TTC549 (cell line): ENCODE results near the gene PDE7B.
"Not testable (repeated sequence)": the region's sequence is repeated elsewhere in the genome, so short reads cannot be mapped to it uniquely, and the experiment has no call there.

Source experiments
- FAIRE-seq: peaks from 2 replicates; lab custom pipeline; 2012; peaks lifted over from hg19 to GRCh38; lab: Jason Lieb, UNC

Gene PDE7B

DNA sequence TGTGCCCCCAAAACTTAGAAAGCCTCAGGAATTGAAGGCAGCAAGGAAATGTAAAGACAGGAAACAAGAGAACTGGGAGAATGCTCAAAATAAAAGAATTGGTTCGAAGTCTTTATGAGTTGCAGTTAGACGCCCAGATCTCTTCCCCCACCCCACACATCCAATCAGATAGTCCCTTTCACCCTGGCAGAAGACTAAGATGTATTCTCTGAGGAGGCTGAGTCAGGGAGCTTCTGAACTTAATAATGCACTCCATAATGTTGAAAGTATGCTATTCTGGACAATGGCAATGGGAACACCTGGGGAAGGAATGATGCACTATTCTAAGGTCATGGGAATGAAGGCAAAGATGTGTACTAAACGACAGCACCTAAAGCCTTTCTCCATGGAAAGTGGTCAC, 225.0 kb downstream of the PDE7B start:
- FAIRE-seq, result no peak

GRCh38 chr6:136077834-136078576, 226.5 kb downstream of the PDE7B start:
- FAIRE-seq, result no peak

GRCh38 chr6:136079701-136080565, 228.4 kb downstream of the PDE7B start:
- no peak for FAIRE-seq

GRCh38 chr6:136083540-136083939, 232.0 kb downstream of the PDE7B start:
- FAIRE-seq, result no peak

GRCh38 chr6:136084403-136084802, 232.9 kb downstream of the PDE7B start:
- FAIRE-seq, result no peak

DNA sequence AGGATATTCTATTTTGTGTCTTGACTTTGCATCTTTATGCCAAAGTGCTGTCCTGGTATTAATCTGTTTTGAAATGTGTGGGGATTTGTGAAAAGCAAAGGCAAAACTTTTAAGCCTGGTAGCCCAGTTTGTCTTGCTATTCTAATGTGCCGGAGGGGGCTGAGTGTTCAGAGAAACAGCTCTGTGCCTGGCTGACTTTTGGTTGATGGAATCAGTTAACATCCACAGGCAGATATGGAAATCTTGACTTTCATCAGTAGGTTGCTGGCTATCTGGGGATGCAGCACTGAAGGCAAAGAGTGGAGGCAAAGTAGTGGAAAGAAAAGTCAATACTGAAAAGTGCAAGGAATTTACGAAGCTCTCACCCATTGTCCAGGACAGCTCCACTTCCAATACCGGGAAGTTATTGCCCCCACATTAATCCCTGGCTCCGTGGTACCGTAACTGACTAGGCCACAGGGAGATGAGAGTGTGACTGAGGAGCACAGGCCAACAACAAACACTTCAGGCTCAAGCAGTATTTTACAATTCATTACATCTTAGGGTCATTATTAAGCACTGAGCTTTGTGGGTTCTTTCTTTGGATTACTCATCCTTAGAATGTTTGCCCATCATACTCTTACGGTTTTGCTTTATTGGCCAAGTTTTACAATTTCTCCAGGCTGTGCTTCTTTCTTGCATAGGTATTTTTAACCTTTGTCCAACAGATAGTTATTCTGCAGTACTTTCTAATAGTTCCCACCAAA, 234.0 kb downstream of the PDE7B start:
- FAIRE-seq, result no peak

DNA sequence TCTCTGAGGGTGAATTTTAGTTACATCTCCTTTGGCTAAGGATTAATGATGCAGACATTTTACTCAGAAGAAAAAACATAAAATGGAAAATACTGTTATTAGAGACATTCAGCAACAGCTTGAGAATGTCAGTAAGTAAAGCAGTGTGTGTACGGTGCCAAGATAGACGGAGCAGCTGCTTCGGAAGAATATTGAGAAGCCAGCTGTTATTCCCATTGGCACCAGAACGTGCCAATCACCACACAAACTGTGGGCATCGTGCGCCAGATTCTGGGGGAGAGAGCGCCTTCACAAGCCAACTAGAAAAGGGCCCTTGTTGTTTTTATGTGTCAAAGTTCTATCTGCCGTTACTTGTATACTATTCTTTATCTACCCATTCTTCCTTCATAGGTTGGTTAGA, 235.2 kb downstream of the PDE7B start:
- no peak for FAIRE-seq

DNA sequence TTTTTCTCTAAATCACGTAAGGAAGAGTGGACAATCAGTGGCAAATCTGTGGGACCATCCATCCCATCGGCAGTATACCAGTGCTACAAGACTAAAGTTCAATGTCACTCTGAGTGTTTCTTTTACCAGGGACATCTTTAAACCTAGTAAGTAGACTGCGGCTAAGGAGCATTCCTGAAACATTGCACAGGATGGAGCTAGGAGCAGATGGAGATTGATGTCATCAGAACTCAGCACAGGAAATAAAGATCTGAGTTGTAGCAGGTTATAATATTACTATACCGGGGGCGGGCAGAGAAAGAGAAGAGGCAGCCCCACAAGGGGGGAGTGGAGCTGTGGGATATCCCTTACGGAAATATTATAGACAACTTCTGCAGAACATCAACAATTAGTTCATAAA, 236.5 kb downstream of the PDE7B start:
- no peak for FAIRE-seq

DNA sequence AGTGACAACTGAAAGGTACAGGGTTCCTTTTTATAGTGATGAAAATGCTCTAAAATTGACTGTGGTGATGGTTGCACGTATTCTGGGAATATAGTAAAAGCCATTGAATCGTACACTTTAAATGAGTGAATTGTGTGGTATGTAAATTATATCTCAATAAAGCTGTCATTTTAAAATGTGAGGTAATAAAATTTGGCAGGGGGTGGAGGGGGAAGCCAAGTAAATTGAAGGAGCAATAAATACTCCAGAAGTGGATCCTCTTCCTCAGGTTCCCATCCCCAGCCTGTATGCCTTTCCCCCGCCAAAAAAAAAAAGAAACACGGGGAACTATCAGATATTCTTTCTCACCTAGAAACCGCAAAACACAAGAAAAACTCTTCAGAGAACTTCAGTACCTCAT, 237.2 kb downstream of the PDE7B start:
- FAIRE-seq, result no peak

DNA sequence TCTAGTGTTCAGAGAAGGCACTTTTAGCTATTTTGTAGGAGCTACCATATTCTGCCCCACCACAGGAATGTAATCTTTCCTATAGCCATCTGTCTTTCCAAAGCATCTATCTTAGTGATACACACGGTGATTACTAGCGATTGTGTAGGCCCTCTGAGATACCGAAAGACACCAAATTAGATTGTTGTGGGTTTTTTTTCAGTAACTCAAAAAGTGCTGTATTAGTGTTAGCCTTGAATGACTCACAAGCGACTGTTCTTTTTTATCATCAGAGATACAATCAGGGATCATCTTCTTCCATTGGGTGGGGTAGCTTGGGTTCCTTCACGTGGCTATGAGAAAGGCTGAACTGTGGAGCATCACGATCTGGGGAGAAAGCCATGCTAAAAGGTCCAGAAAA, 238.4 kb downstream of the PDE7B start:
- no peak for FAIRE-seq

DNA sequence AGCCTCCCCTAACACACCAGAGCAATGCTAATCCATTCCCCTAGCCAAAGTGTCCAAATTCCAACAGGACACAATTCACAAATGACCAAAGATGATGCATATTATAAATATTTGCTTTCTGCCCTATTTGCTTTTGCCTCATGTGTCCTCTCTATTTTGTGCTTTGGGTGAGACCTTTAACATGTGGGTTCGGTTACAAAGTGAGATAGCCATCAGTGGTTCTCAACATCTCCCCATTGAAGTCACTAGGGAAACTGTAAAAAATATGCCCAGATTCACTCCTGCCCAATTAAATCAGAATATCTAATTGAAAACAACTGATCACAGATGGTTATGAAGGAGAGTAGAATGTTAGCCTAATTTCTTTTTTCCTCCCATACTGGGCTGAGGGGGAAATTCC, 239.4 kb downstream of the PDE7B start:
- FAIRE-seq, result no peak

GRCh38 chr6:136092897-136093296, 241.4 kb downstream of the PDE7B start:
- FAIRE-seq, result no peak

DNA sequence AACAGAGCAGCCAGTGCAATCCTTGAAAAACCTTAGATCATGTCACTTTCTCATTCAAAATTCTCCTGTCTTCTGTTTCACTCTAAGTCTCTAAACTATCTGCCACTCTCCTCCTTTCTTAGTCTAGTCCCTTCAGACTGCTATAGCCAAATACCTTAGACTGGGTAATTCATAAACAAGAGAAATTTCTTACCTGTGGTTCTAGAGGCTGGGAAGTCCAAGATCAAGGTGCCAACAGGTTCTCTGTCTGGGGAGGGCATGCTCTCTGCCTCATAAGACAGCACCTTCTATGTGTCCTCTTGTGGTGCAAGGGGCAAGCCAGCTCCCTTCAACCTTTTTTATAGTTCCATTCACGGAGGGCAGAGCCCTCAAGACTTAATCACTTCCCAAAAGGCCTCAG, 242.3 kb downstream of the PDE7B start:
- FAIRE-seq, result no peak

DNA sequence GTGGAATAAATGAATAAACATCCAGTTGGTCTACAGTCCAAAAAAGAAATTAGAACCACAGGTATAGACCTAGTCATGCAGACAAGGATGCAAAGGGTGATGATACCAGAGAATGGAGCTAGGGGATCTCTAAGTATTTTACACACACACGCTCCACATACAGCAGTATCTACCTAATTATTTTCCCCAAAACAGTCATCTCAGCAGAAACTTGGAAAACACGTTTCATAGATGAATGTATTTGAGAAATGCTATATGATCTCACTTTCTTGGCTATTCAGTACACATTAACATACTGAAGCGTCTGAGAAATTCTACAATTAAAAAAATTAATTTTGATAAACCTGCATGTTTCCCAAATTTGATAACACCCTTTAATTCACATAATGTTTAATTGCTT, 243.3 kb downstream of the PDE7B start:
- FAIRE-seq, result no peak

- FAIRE-seq, result no peak
Measured at GRCh38 chr6:136095986-136096385, 244.5 kb downstream of the PDE7B start.

DNA sequence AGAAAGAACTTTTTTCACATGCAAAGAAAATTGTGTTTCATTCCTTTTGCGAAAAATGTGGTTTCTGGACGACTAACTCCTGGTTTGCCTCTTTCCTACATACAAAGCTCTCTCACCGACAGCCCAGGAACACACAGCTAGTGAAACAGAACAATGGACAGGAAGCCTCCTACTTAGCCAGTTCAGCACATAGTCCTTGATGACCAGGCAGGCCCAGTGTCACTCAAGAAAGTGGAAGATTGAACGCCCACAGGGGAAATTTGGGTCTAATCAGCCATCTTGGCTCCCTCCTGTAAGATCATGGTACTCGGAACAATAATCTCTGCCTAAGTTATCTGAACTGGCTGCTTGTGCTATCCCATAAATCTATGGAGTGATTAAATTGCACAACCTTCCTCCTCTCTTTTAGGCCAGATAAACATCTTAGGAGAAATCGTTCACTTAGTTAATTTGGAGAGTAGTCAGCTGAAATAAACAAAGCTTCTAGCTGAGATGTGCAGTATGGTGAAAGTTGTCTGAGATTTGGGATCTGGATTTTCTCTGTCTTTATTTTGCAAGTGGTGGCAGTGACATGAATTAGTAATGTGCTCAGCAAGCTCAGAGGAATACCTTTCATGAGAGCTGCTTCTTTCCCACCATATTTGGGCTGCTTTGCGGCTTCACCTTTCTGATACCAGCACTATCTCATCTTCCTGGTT, 251.6 kb downstream of the PDE7B start:
- FAIRE-seq, result no peak

DNA sequence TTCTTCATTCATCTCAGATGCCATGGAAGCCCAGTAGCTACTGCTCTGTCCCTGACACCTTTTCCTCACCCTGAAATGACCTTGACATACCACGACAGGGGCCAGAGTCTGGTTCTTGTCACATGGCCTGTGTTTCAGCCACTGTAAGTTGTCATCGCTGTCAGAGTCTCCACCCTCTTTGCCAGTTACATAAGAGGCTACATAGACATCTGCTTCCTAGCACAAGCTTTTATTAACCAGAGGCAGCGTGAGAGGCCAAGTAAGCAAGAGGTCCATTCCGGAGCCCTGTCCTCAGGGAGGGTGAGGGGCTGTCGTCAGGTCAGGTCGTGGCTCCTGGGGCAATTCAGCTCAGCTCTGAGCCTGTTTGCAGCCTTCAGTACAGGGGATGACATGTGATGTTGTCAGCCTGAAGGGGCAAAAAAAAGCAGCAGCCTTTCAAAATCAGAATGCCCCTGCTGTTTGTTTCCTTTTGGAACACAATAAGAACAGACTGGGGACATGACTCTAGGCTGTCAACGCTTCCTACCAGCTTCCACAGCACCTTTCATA, 252.3 kb downstream of the PDE7B start:
- FAIRE-seq, result no peak

- no peak for FAIRE-seq
Measured at GRCh38 chr6:136104556-136104955, 253.1 kb downstream of the PDE7B start.

- FAIRE-seq, result not testable (repeated sequence)
Measured at GRCh38 chr6:136105797-136106196, 254.3 kb downstream of the PDE7B start.

DNA sequence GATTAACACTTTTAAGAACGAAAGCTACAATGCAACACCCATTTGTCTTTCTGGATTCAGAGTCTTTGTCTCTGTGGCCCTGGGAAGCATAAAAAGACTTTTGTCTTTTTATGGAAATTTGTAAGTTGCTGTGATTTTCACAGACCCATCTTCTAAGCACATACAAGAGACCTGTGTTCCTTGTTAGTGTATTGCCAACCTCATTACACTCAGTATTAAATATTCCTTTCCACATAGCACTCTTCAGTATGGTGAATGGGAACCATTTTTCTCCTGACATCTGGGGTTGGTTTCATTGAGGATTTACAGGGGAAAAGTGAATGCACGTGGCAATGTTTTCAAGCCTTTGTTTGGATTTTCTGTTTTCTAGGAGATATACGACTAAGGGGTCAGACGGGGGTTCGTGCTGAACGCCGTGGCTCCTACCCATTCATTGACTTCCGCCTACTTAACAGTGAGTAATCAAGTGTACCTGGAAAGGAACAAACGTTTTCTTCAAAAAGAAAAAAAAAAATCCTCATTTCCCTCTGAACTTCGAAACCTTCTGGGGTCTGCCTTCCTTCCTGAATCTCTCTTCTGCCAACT, 257.0 kb downstream of the PDE7B start:
- no peak for FAIRE-seq

- no peak for FAIRE-seq
Measured at GRCh38 chr6:136111831-136112230, 260.3 kb downstream of the PDE7B start.

GRCh38 chr6:136112262-136112661, 260.8 kb downstream of the PDE7B start:
- FAIRE-seq, result no peak
